GM18519 (cell line): ENCODE results near the gene HDAC8.

Experiments
- ATAC-seq: cut with Tn5 transposase; IDR thresholded peaks from one replicate; pipeline ENCODE4 v1.9.1; 2021; ENCODE audit warnings: mild to moderate bottlenecking, moderate library complexity; ENCODE audit not compliant: unreplicated experiment, low FRiP score

The HDAC8 gene

GRCh38 chrX:72387247-72387646, 185.4 kb downstream of the HDAC8 start:
- ATAC-seq = no peak

DNA sequence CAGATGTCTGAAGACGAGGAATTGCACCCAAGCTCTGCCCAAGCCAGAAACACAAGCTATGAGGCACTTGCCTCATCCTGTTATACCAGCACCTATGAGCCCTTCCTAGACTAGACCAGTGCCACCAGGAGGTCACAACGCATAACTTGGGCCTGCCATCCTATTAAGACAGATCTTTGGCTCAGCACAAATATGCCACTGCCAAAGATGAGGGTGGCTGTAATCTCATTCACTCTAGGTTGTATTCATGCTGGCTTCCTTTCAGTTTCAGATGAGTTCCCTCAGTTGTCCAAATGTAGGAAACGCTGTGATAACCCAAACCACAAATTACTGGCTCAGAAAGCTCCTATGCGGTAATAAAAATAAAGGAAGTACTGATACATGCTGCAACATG, 190.4 kb downstream of the HDAC8 start:
- ATAC-seq = no peak

DNA sequence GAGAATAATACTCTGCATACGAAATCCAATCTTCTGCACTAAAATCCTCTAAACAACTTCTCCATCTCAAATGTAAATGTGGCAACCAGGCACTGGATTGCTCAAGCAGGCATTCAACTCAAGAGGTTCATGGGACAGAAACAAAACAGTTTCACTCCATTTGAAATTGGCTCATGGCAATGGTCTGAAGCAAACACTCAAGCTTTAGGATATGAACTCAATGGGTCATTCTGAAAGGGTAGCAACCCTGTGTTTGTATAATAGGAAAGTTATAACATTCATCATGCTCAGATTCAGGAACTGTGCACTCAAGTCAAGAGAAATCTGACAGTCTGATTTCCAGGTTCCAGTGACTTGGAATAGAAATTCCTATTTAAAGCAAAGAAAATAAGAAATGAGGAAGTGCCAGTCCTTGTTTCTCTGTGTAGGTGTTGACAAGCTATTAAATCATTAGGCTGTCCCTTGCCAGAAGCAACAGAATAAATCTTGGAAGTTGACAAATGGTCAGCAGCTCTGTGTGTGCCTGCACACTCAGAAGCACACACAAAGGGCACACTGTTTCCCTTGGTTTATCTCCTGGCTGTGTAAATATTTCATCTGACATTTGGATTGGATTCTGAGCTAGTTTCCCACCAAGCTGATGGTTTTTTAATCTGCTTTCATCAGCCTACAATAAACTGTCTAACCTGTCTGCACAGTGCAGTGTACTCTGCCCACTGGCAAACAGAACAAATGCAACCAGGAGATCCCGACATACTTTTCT, 191.0 kb downstream of the HDAC8 start:
- ATAC-seq = no peak

GRCh38 chrX:72376124-72376523, 196.5 kb downstream of the HDAC8 start:
- ATAC-seq = no peak

DNA sequence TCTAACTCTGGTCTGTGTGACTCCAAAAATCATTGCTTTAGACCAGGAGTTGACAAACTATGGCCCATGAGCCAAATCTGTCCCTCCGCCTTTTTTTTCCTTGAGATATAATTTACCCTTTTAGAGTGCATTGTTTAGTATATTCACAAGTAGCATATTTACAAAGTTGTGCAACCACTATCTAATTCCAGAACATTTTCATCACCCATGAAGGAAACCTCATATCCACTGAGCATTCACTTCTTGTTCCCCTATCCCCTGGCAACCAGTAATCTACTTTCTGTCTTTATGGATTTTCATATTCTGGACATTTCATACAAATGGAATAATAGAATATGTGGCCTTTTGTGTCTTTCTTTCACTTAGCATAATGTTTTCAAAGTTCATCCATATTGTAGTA, 199.5 kb downstream of the HDAC8 start:
- no peak for ATAC-seq

- ATAC-seq = no peak
Observed at GRCh38 chrX:72372735-72373134, 199.9 kb downstream of the HDAC8 start.

GRCh38 chrX:72371405-72371804, 201.2 kb downstream of the HDAC8 start:
- no peak for ATAC-seq

- no peak for ATAC-seq
Observed at GRCh38 chrX:72368796-72369195, 203.8 kb downstream of the HDAC8 start.

- ATAC-seq = no peak
Observed at GRCh38 chrX:72367516-72367915, 205.1 kb downstream of the HDAC8 start.

DNA sequence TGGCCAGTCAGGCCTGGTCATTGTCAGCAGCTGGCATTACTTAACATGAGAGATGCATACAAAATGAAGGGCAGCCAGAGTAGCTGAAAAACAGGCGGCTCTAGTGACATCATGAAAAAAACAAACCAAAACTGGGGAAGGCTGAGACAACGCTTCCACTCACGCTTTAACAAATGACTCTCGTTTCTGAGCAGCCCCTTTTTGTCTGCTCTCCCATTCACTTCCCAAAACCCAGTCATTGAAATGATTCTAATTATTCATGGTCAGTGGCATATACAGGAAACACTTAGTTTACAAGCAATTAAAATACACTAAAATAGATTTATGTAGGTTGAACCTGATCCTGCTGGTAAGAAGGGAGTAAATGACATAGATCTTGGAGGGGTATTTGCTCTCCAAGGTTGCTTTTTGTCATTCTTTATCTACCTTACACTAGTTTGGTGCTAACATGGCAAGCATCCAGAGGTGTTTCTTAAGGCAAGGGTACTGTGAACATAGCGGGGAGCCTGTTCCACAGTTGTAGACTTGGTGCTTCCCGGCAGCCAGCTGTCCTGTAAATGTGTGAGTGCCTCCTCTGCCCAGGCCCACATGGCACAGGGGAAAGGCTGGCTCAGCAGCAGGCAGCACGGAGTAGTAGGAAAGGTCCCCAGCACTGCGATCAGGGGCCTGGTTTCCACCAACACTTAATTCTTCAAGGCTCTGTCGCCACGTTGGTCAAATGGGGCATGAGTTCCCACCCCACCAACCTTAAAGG, 205.8 kb downstream of the HDAC8 start:
- no peak for ATAC-seq

GRCh38 chrX:72366178-72366577, 206.5 kb downstream of the HDAC8 start:
- ATAC-seq = no peak

GRCh38 chrX:72365126-72365525, 207.5 kb downstream of the HDAC8 start:
- no peak for ATAC-seq

GRCh38 chrX:72360326-72360725, 212.3 kb downstream of the HDAC8 start:
- ATAC-seq = no peak

DNA sequence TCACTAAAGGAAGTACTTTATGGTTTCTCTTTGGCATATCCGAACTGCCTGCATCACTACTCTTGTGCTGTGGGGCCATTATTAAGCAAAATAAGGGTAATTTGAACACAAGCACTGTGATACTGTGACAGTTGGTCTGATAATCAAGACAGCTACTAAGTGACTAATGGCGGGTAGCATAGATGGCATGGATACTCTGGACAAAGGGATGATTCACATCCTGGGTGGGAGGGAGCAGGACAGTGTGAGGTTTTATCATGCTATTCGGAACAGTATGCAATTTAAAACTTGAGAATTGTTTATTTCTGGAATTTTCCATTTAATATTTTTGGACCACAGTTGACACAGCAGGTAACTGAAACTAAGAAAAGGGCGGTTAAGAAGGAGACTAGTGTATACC, 214.3 kb downstream of the HDAC8 start:
- no peak for ATAC-seq

DNA sequence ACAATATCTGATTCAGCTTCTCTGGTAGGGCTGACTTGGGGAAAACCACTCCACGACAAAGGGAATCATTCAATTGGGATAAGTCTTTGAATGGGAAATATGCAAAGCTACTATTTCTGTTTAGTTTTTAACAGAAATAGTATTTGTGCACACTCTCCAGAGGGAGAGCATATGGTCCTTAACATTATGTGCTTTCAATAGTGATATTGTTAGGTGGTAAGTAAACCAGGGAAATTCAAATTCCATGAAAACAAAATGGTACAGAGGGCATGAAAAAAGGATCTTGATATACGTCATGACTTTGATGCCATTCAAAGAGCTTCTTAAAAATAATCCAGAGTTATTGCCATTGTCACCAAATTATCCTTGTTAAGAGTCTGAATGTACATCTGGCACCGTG, 219.9 kb downstream of the HDAC8 start:
- no peak for ATAC-seq

DNA sequence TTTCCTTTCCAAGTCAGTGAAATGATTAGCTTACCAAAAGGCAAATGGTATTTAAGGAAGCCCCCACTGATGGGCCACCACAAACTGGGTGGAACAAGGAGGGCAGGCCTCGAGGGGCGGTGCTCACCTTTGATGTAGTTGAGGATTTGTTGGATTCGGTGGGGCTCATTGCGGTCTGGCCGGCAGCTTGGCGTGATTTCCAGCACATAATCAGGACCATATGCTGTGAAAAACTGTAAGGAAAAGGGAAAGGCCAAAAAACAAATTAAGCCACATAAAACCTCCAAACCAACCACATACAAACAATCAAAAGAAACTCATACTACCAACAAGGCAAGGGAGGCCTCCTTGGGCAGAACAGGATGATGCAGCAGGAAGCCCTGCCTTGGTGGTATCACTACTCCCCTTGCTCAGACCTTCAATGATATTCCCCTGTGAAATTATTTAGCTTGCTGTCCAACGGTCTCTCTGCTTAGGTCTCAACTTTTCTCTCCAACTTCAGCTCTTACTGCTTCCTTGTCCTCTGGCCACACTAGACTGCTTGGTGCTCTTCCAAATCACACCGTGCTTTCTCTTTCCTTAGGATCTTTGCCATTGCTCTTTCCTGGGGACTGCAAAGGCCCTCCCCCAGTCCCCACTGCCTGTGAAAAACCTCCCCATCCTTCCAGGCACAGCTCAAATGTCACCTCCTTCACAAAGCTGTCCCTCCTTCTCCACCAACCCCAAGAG, 220.9 kb downstream of the HDAC8 start:
- ATAC-seq = no peak

DNA sequence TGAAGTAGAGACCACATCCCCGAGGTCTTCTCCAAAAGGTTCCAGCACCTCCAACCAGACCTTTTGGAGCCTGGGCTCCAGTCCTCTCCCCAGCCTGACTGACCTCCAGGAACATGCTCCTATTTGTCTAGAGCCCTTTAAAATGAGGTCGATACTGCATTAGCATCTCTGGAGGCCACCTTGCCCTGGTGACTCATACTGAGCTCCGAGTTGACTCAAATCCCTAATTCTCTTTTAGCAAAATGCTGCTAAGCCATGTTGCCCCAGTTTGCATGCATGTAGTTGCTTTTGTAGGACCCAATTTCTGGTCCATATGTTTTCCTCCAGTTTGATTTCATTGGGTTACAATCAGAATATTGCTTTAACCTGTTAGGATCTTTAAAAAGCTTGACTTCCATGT, 223.5 kb downstream of the HDAC8 start:
- ATAC-seq = peak; percentile 95

GRCh38 chrX:72348247-72348979, 224.2 kb downstream of the HDAC8 start:
- ATAC-seq = no peak

DNA sequence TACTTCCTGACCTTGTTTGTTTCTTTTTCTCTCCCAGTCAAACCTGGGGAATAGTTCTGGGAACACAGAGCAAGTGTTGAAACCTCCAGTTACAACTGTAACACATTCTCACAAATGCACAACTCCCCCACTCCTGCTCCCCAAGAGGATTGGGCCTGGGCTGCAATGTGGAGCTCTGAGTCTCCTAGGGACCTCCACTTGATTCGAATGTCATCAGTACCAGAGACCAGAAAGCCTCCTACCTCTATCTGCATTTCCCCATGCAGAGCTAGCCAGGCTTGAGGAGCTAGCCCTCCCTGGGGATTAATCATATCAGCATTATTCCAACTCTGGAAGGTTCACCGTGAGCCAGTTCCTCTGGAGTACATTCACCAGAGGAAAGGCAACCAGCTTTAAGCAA, 225.3 kb downstream of the HDAC8 start:
- ATAC-seq = no peak

GRCh38 chrX:72346302-72346949, 226.2 kb downstream of the HDAC8 start:
- ATAC-seq = no peak
